GM13977 (cell line): ENCODE measurements around the gene SMTNL2.
"Not testable (repeated sequence)": the region's sequence is repeated elsewhere in the genome, so short reads cannot be mapped to it uniquely, and the experiment has no call there.

Experiments used
- DNase-seq: peaks from one replicate; pipeline ENCODE4 v3.0.0; 2012; ENCODE audit warnings: low spot score
- CTCF ChIP-seq: IDR thresholded peaks from 2 replicates; pipeline ENCODE4 v1.5.1; 2012; ENCODE audit warnings: mild to moderate bottlenecking, control low read depth; ENCODE audit not compliant: insufficient read depth; ENCODE audit errors: extremely low read depth, missing control alignments
- in situ Hi-C: fragments of 300-500 bp; cut with MboI; formaldehyde crosslinking; loops from one replicate; pipeline ENCODE4 v1.12.0; 2022; ENCODE audit warnings: low sequenced_read_pairs, low pct_unique_long_range_greater_than_20kb, mixed read lengths, inconsistent platforms; ENCODE audit not compliant: unreplicated experiment

The SMTNL2 gene

GRCh38 chr17:4641297-4642195 is 57.2 kb downstream of the SMTNL2 start, which contains the start of gene ALOX15:
Gene ALOX15, minus strand, starts transcription at chr17:4641678. Its CDS starts 27 bp downstream, at chr17:4641651.
- TF ChIP-seq CTCF: no peak
- no peak for DNase-seq
- in situ Hi-C loops: no loop called here

- no peak for TF ChIP-seq CTCF
- no peak for DNase-seq
- in situ Hi-C loops: no loop called here
These were observed 58.0 kb downstream of the SMTNL2 start for GRCh38 chr17:4642286-4642685.

- in situ Hi-C loops: no loop called here
- no peak for DNase-seq
- TF ChIP-seq CTCF: no peak
These were observed 59.3 kb downstream of the SMTNL2 start for GRCh38 chr17:4643676-4644075.

GRCh38 chr17:4645642-4646041 is 61.3 kb downstream of the SMTNL2 start:
- DNase-seq: no peak
- in situ Hi-C loops: no loop called here

GRCh38 chr17:4648741-4649140 is 64.4 kb downstream of the SMTNL2 start:
- in situ Hi-C loops: no loop called here
- TF ChIP-seq CTCF: no peak
- no peak for DNase-seq

More at GRCh38 chr17:4645642-4646041, 61.3 kb downstream of the SMTNL2 start:
- no peak for TF ChIP-seq CTCF

- in situ Hi-C loops: no loop called here
- no peak for DNase-seq
- no peak for TF ChIP-seq CTCF
These were observed 68.7 kb downstream of the SMTNL2 start for GRCh38 chr17:4652997-4653396.

- in situ Hi-C loops, DNase-seq: not testable (repeated sequence)
These were observed 71.6 kb downstream of the SMTNL2 start for GRCh38 chr17:4655933-4656332.
